IPS-18a (cell line): Measurements from ENCODE around the gene RPLP2.

Source experiments
- H3K27ac ChIP-seq: one replicate; pipeline ENCODE4 v1.5.1; 2013; ENCODE audit warnings: low read length
- H3K27me3 ChIP-seq: one replicate; pipeline ENCODE4 v1.6.1; 2013; ENCODE audit warnings: mild to moderate bottlenecking, low read length; ENCODE audit not compliant: control insufficient read depth, insufficient read depth
- H3K36me3 ChIP-seq: one replicate; pipeline ENCODE4 v1.6.1; 2013; ENCODE audit warnings: low read depth, low read length; ENCODE audit not compliant: control insufficient read depth
- H3K4me1 ChIP-seq: one replicate; pipeline ENCODE4 v1.6.1; 2013; ENCODE audit warnings: low read depth, low read length; ENCODE audit not compliant: control insufficient read depth
- H3K4me3 ChIP-seq: one replicate; pipeline ENCODE4 v1.5.1; 2013; ENCODE audit warnings: low read length
- H3K9ac ChIP-seq: one replicate; pipeline ENCODE4 v1.6.1; 2013; ENCODE audit warnings: mild to moderate bottlenecking, low read length, moderate library complexity
- H3K9me3 ChIP-seq: one replicate; pipeline ENCODE4 v1.6.1; 2013; ENCODE audit warnings: low read depth, low read length; ENCODE audit not compliant: control insufficient read depth

Gene RPLP2

GRCh38 chr11:809287-810039 is at the start of gene RPLP2:
Gene RPLP2, plus strand, starts transcription at chr11:809967. Its CDS starts 268 bp downstream, at chr11:810235.
- Histone ChIP-seq H3K4me1 (peaks cover 3% of the 10 kb centered on the region), H3K4me3 (peak within 1 kb of the TSS; percentile 92), H3K9ac (peak within 1 kb of the TSS; percentile 92), H3K27me3 (no peaks in the 10 kb centered on the region), H3K36me3 (peaks cover 27% of the 10 kb centered on the region), H3K27ac (peak within 1 kb of the TSS; percentile 99), H3K9me3 (no peaks in the 10 kb centered on the region)

- H3K27me3 ChIP-seq, result no peaks in the 10 kb centered on the region
- H3K4me3 ChIP-seq, result no peak overlapping the region
- peaks cover 65% of the 10 kb centered on the region for H3K36me3 ChIP-seq
- H3K9ac ChIP-seq, result no peak overlapping the region
- H3K4me1 ChIP-seq, result peaks cover 7% of the 10 kb centered on the region
- no peak overlapping the region for H3K27ac ChIP-seq
- no peaks in the 10 kb centered on the region for H3K9me3 ChIP-seq
Measured at GRCh38 chr11:760236-760635, 49.5 kb upstream of the RPLP2 start.

GRCh38 chr11:761526-762108 is 48.1 kb upstream of the RPLP2 start:
- Histone ChIP-seq H3K9me3 (no peaks in the 10 kb centered on the region), H3K27ac (no peak overlapping the region), H3K4me1 (peaks cover 7% of the 10 kb centered on the region), H3K9ac (no peak overlapping the region), H3K36me3 (peaks cover 62% of the 10 kb centered on the region), H3K4me3 (no peak overlapping the region), H3K27me3 (no peaks in the 10 kb centered on the region)

GRCh38 chr11:762421-763072 is 47.2 kb upstream of the RPLP2 start:
- no peaks in the 10 kb centered on the region for H3K9me3 ChIP-seq
- H3K9ac ChIP-seq, result no peak overlapping the region
- no peak overlapping the region for H3K4me3 ChIP-seq
- peaks cover 7% of the 10 kb centered on the region for H3K4me1 ChIP-seq
- H3K27ac ChIP-seq, result no peak overlapping the region
- H3K36me3 ChIP-seq, result peaks cover 62% of the 10 kb centered on the region
- no peaks in the 10 kb centered on the region for H3K27me3 ChIP-seq

GRCh38 chr11:763073-763463 is 46.7 kb upstream of the RPLP2 start:
- Histone ChIP-seq H3K9me3 (no peaks in the 10 kb centered on the region), H3K27me3 (no peaks in the 10 kb centered on the region), H3K9ac (no peak overlapping the region), H3K4me3 (no peak overlapping the region), H3K4me1 (peaks cover 7% of the 10 kb centered on the region), H3K36me3 (peaks cover 60% of the 10 kb centered on the region), H3K27ac (no peak overlapping the region)

DNA sequence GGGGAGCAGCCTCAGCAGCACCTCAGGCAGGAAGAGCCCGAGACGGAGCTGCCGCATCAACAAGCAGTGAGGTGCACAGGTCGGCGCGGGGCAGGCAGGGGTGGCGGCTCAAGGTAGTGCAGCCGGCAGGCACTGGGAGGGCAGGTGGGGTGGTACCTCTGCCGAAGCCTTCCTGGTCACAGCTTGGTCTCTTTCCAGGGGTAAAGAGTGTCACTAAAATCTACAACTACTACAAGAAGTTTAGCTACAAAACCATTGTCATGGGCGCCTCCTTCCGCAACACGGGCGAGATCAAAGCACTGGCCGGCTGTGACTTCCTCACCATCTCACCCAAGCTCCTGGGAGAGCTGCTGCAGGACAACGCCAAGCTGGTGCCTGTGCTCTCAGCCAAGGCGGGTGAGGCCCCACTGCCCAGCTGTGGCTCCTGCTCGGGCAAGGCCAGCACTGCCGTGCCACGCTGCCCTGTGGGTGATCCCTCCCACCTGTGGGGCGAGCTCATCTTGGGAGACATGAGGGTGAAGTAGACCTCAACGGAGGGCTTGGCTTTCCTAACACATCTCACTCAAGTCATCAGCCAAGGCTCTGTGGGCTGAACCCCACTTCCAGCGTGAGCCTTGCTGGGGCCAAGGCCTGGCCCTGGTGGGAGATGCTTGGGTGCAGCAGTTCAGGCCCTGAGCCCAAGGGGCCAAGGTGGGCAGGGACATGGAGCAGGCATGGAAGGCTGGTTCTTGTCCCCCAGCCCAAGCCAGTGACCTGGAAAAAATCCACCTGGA is 46.0 kb upstream of the RPLP2 start:
- peaks cover 7% of the 10 kb centered on the region for H3K4me1 ChIP-seq
- no peaks in the 10 kb centered on the region for H3K9me3 ChIP-seq
- H3K9ac ChIP-seq, result no peak overlapping the region
- H3K27ac ChIP-seq, result no peak overlapping the region
- H3K36me3 ChIP-seq, result peaks cover 59% of the 10 kb centered on the region
- no peaks in the 10 kb centered on the region for H3K27me3 ChIP-seq
- H3K4me3 ChIP-seq, result no peak overlapping the region

DNA sequence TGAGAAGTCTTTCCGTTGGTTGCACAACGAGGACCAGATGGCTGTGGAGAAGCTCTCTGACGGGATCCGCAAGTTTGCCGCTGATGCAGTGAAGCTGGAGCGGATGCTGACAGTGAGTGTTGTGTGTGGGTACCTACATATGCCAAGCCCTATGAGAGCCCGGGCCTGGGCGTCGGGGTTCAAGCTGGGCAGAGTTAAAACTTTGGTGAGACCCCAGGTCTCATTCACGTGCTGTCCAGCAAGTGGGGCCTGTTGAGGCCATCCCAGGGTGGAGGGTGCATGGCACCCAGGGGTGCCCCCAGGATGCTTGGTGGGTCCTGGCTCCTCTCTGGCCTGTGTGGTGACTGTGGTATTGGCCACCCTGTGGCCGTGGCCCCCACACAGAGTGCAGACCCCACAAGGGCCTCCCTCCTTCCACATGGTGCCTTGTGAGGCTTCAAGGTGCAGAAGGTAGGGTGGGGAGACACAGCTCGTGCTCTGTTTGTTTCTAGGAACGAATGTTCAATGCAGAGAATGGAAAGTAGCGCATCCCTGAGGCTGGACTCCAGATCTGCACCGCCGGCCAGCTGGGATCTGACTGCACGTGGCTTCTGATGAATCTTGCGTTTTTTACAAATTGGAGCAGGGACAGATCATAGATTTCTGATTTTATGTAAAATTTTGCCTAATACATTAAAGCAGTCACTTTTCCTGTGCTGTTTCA is 45.3 kb upstream of the RPLP2 start:
- H3K9ac ChIP-seq, result no peak overlapping the region
- H3K27me3 ChIP-seq, result no peaks in the 10 kb centered on the region
- no peak overlapping the region for H3K4me3 ChIP-seq
- no peak overlapping the region for H3K27ac ChIP-seq
- H3K36me3 ChIP-seq, result peaks cover 52% of the 10 kb centered on the region
- no peaks in the 10 kb centered on the region for H3K9me3 ChIP-seq
- H3K4me1 ChIP-seq, result peaks cover 7% of the 10 kb centered on the region

GRCh38 chr11:765025-765801 is 44.6 kb upstream of the RPLP2 start:
- no peak overlapping the region for H3K27ac ChIP-seq

GRCh38 chr11:765802-766091 is 44.0 kb upstream of the RPLP2 start:
- Histone ChIP-seq H3K9ac (no peak overlapping the region), H3K27ac (no peak overlapping the region), H3K9me3 (no peaks in the 10 kb centered on the region), H3K36me3 (peaks cover 50% of the 10 kb centered on the region), H3K27me3 (no peaks in the 10 kb centered on the region), H3K4me3 (no peak overlapping the region), H3K4me1 (peaks cover 7% of the 10 kb centered on the region)

More at GRCh38 chr11:765025-765801, 44.6 kb upstream of the RPLP2 start:
- no peak overlapping the region for H3K4me3 ChIP-seq
- peaks cover 51% of the 10 kb centered on the region for H3K36me3 ChIP-seq
- H3K9ac ChIP-seq, result no peak overlapping the region
- no peaks in the 10 kb centered on the region for H3K27me3 ChIP-seq
- peaks cover 7% of the 10 kb centered on the region for H3K4me1 ChIP-seq
- no peaks in the 10 kb centered on the region for H3K9me3 ChIP-seq

- Histone ChIP-seq H3K27ac (no peak overlapping the region), H3K4me1 (peaks cover 7% of the 10 kb centered on the region), H3K27me3 (no peaks in the 10 kb centered on the region), H3K36me3 (peaks cover 48% of the 10 kb centered on the region), H3K4me3 (no peak overlapping the region), H3K9ac (no peak overlapping the region), H3K9me3 (no peaks in the 10 kb centered on the region)
Measured at GRCh38 chr11:766106-766935, 43.4 kb upstream of the RPLP2 start.
